Measurements from ENCODE around the gene NOC2L. TPM values are rescaled to one million over a fixed set of nuclear protein-coding genes. Genes with fewer than 3 reads are reported as not detected.

The NOC2L gene
- total RNA-seq, 1 experiment from 2014 or later: 214 TPM

GRCh38 chr1:917466-918091 lies 41.5 kb downstream of the NOC2L start:
- intact Hi-C loops (cut with micrococcal nuclease; ENCODE audit: unreplicated experiment): no loop called here
- BruUV-seq (replicated peaks): no TSS peak
- DNase-seq (ENCODE audit: low spot score): no peak
- H3K36me3 ChIP-seq (ENCODE audit: insufficient read depth, low read length, poor library complexity, severe bottlenecking): no peaks in the 10 kb centered on the region
- H3K4me1 ChIP-seq (ENCODE audit: insufficient read depth, low read length, poor library complexity, severe bottlenecking): peaks cover 42% of the 10 kb centered on the region
- ChIA-PET CTCF (no interaction called here), POLR2A (ENCODE audit: low non-redundant PET) (no interaction called here)
- no peaks in the 10 kb centered on the region for H3K9me3 ChIP-seq (ENCODE audit: low read depth, low read length, poor library complexity, severe bottlenecking)
- no peak overlapping the region for H3K27ac ChIP-seq (ENCODE audit: low read depth, low read length, poor library complexity, severe bottlenecking)
- no peak for TF ChIP-seq EZH2 (IDR thresholded peaks at IDR 0.05; ENCODE audit: borderline replicate concordance, low read depth, low read length, poor library complexity, severe bottlenecking)
- TF ChIP-seq CTCF (conservative IDR thresholded peaks at IDR 0.05; ENCODE audit: low read depth, low read length): no peak
- H3K4me3 ChIP-seq (ENCODE audit: low read depth, low read length, poor library complexity, severe bottlenecking): no peak overlapping the region
- no peaks in the 10 kb centered on the region for H3K27me3 ChIP-seq (replicated peaks; ENCODE audit: insufficient read depth, low read depth, low read length, poor library complexity)

- POLR2A ChIA-PET (ENCODE audit: low non-redundant PET): no interaction called here
- no peak overlapping the region for H3K4me3 ChIP-seq (ENCODE audit: low read depth, low read length, poor library complexity, severe bottlenecking)
- H3K36me3 ChIP-seq (ENCODE audit: insufficient read depth, low read length, poor library complexity, severe bottlenecking): no peaks in the 10 kb centered on the region
- CTCF ChIA-PET: no interaction called here
- intact Hi-C loops (cut with micrococcal nuclease; ENCODE audit: unreplicated experiment): no loop called here
- no peak for TF ChIP-seq CTCF (conservative IDR thresholded peaks at IDR 0.05; ENCODE audit: low read depth, low read length)
- H3K27me3 ChIP-seq (replicated peaks; ENCODE audit: insufficient read depth, low read depth, low read length, poor library complexity): no peaks in the 10 kb centered on the region
- no peak for DNase-seq (ENCODE audit: low spot score)
- H3K4me1 ChIP-seq (ENCODE audit: insufficient read depth, low read length, poor library complexity, severe bottlenecking): peaks cover 41% of the 10 kb centered on the region
- no TSS peak for BruUV-seq (replicated peaks)
- no peaks in the 10 kb centered on the region for H3K9me3 ChIP-seq (ENCODE audit: low read depth, low read length, poor library complexity, severe bottlenecking)
- no peak overlapping the region for H3K27ac ChIP-seq (ENCODE audit: low read depth, low read length, poor library complexity, severe bottlenecking)
Measured at GRCh38 chr1:917076-917459, 42.0 kb downstream of the NOC2L start.

- Histone ChIP-seq H3K27ac (ENCODE audit: low read depth, low read length, poor library complexity, severe bottlenecking) (no peak overlapping the region), H3K27me3 (replicated peaks; ENCODE audit: insufficient read depth, low read depth, low read length, poor library complexity) (no peaks in the 10 kb centered on the region), H3K4me1 (ENCODE audit: insufficient read depth, low read length, poor library complexity, severe bottlenecking) (peaks cover 38% of the 10 kb centered on the region), H3K4me3 (ENCODE audit: low read depth, low read length, poor library complexity, severe bottlenecking) (no peak overlapping the region), H3K9me3 (ENCODE audit: low read depth, low read length, poor library complexity, severe bottlenecking) (no peaks in the 10 kb centered on the region), H3K36me3 (ENCODE audit: insufficient read depth, low read length, poor library complexity, severe bottlenecking) (no peaks in the 10 kb centered on the region)
- POLR2A ChIA-PET (ENCODE audit: low non-redundant PET): no interaction called here
- CTCF ChIA-PET: no interaction called here
- peak; percentile 74 for DNase-seq (ENCODE audit: low spot score)
- intact Hi-C loops (cut with micrococcal nuclease; ENCODE audit: unreplicated experiment): no loop called here
- TF ChIP-seq EZH2 (IDR thresholded peaks at IDR 0.05; ENCODE audit: borderline replicate concordance, low read depth, low read length, poor library complexity, severe bottlenecking) (no peak), CTCF (conservative IDR thresholded peaks at IDR 0.05; ENCODE audit: low read depth, low read length) (no peak)
- no TSS peak for BruUV-seq (replicated peaks)
Measured at GRCh38 chr1:916173-917075, 42.6 kb downstream of the NOC2L start.
